HepG2 (cell line): ENCODE measurements around the gene PDLIM4. TPM values are rescaled to one million over a fixed set of nuclear protein-coding genes. Genes with fewer than 3 reads are reported as not detected.
A peak's percentile ranks its signal among the peaks of the same experiment; 100 is the strongest.

Experiments
- AGO2 ChIP-seq: fragments of 200-400 bp; formaldehyde crosslinking; optimal IDR thresholded peaks from 2 replicates; pipeline ENCODE3; 2017; ENCODE audit warnings: mild to moderate bottlenecking, low read depth, low read length, moderate library complexity
- ARID5B ChIP-seq: IDR thresholded peaks from 2 replicates; pipeline ENCODE4 v1.4.0; 2020; ENCODE audit warnings: mild to moderate bottlenecking, missing genetic modification reagents
- BCL3 ChIP-seq: sonication (generic); formaldehyde crosslinking; IDR thresholded peaks from 2 replicates; pipeline ENCODE4 v1.5.1; 2020; ENCODE audit warnings: mild to moderate bottlenecking, missing genetic modification reagents, moderate library complexity
- BRCA1 ChIP-seq: sonication (generic); formaldehyde crosslinking; IDR thresholded peaks from 2 replicates; pipeline ENCODE4 v1.4.0; 2020; ENCODE audit warnings: missing genetic modification reagents
- GATAD1 ChIP-seq: IDR thresholded peaks from 2 replicates; pipeline ENCODE4 v1.6.1; 2016; ENCODE audit warnings: missing genetic modification reagents, missing compliant biosample characterization
- HDAC2 ChIP-seq: sonication (generic); formaldehyde crosslinking; IDR thresholded peaks from 2 replicates; pipeline ENCODE4 v1.4.0; 2020; ENCODE audit warnings: missing genetic modification reagents
- HNRNPUL1 ChIP-seq: fragments of 200-400 bp; formaldehyde crosslinking; IDR thresholded peaks from 2 replicates; pipeline ENCODE4 v1.6.1; 2017; ENCODE audit warnings: low read depth, mild to moderate bottlenecking, low read length, moderate library complexity
- IRX3 ChIP-seq: sonication (generic); formaldehyde crosslinking; IDR thresholded peaks from 2 replicates; pipeline ENCODE4 v1.8.1; 2023; ENCODE audit warnings: mild to moderate bottlenecking, low read depth, missing genetic modification reagents, borderline replicate concordance
- KMT2B ChIP-seq: IDR thresholded peaks from 2 replicates; pipeline ENCODE4 v1.6.1; 2016; ENCODE audit warnings: missing genetic modification reagents, missing compliant biosample characterization
- NFYB ChIP-seq: sonication (generic); formaldehyde crosslinking; IDR thresholded peaks from 2 replicates; pipeline ENCODE4 v1.4.0; 2020; ENCODE audit warnings: missing genetic modification reagents
- SMC3 ChIP-seq: IDR thresholded peaks from 2 replicates; pipeline ENCODE4 v1.6.1; 2011; ENCODE audit warnings: low read length, improper control_type of control experiment
- SRSF1 ChIP-seq: fragments of 200-400 bp; formaldehyde crosslinking; optimal IDR thresholded peaks from 2 replicates; pipeline ENCODE3; 2017; ENCODE audit warnings: mild to moderate bottlenecking, low read depth, low read length, moderate library complexity
- THAP8 ChIP-seq: sonication (generic); formaldehyde crosslinking; IDR thresholded peaks from 2 replicates; pipeline ENCODE4 v1.5.1; 2020; ENCODE audit warnings: missing genetic modification reagents, mild to moderate bottlenecking, borderline replicate concordance
- TIGD3 ChIP-seq: sonication (generic); formaldehyde crosslinking; IDR thresholded peaks from 2 replicates; pipeline ENCODE4 v1.5.1; 2020; ENCODE audit warnings: mild to moderate bottlenecking, missing genetic modification reagents, borderline replicate concordance
- TMF1 ChIP-seq: sonication (generic); formaldehyde crosslinking; IDR thresholded peaks from 2 replicates; pipeline ENCODE4 v1.8.1; 2022; ENCODE audit warnings: low read depth, missing genetic modification reagents
- ZNF20 ChIP-seq: sonication (generic); formaldehyde crosslinking; IDR thresholded peaks from 2 replicates; pipeline ENCODE4 v1.4.0; 2020; ENCODE audit warnings: mild to moderate bottlenecking, moderate library complexity, missing genetic modification reagents
- ZNF446 ChIP-seq: sonication (generic); formaldehyde crosslinking; IDR thresholded peaks from 2 replicates; pipeline ENCODE4 v1.5.0; 2020; ENCODE audit warnings: mild to moderate bottlenecking, missing genetic modification reagents
- ZNF510 ChIP-seq: sonication (generic); formaldehyde crosslinking; IDR thresholded peaks from 2 replicates; pipeline ENCODE4 v1.4.0; 2020; ENCODE audit warnings: low read depth, mild to moderate bottlenecking, missing genetic modification reagents
- ZNF709 ChIP-seq: sonication (generic); formaldehyde crosslinking; IDR thresholded peaks from 2 replicates; pipeline ENCODE4 v1.5.0; 2020; ENCODE audit warnings: mild to moderate bottlenecking, missing genetic modification reagents
- ZNF724P ChIP-seq: sonication (generic); formaldehyde crosslinking; IDR thresholded peaks from 2 replicates; pipeline ENCODE4 v1.8.0; 2022; ENCODE audit warnings: missing genetic modification reagents, borderline replicate concordance
- ZNF747 ChIP-seq: sonication (generic); formaldehyde crosslinking; IDR thresholded peaks from 2 replicates; pipeline ENCODE4 v1.8.1; 2023; ENCODE audit warnings: missing genetic modification reagents, mild to moderate bottlenecking, borderline replicate concordance
- ZNF780A ChIP-seq: sonication (generic); formaldehyde crosslinking; IDR thresholded peaks from 2 replicates; pipeline ENCODE4 v1.8.0; 2022; ENCODE audit warnings: mild to moderate bottlenecking, missing genetic modification reagents, moderate library complexity
- ZSCAN29 ChIP-seq: sonication (generic); formaldehyde crosslinking; conservative IDR thresholded peaks from 2 replicates; pipeline ENCODE4 v1.4.0; 2020; ENCODE audit warnings: mild to moderate bottlenecking, missing genetic modification reagents
- polyA plus RNA-seq, 8 experiments: library from polyadenylated mRNA; depleted of rRNA in 3 of 8; stranded (reverse) in 7 of 8; unstranded in 1 of 8; fragments of >200 nt; fragmentation: Illumina TruSeq in 4 of 8; extraction: Trizol in 4 of 8; gene quantifications; 2 replicates each; pipeline versions ENCODE4 v1.2.1 to v1.2.3, GENCODE V29; 2011 to 2016; ENCODE audit warnings: low read depth in 4 of 8, missing spikeins in 1 of 8, mixed read lengths in 1 of 8; ENCODE audit not compliant: insufficient read depth in 1 of 8
- total RNA-seq, 5 experiments: library from RNA; depleted of rRNA; stranded (reverse); fragments of >200 nt; fragmentation: Illumina TruSeq; extraction: Trizol; gene quantifications; 2 replicates each; pipeline ENCODE4 v1.2.3, GENCODE V29; 2016; ENCODE audit warnings: low read depth in 1 of 5

PDLIM4 gene
- total and polyA plus RNA-seq, 2 of the 13 experiments (the other 11 are each of a cell fraction or from before 2014, with no cell fraction given) = 1.1 to 2.3 TPM

GRCh38 chr5:132293992-132294727, 36.7 kb downstream of the PDLIM4 start, which contains the start of gene SLC22A4 (continued):
- TF ChIP-seq HDAC2 (CRISPR knock-in tag) (0 out of 2 replicates have a peak, but pooled peaks have one; percentile 13), ZNF709 (peak; percentile 96), ZSCAN29 (CRISPR knock-in tag) (no peak), HNRNPUL1 (no peak), SRSF1 (no peak), KMT2B (CRISPR knock-in tag) (0 out of 2 replicates have a peak, but pooled peaks have one; percentile 49), AGO2 (peak; percentile 57), ZNF747 (CRISPR knock-in tag) (peak; percentile 56), ZNF724P (0 out of 2 replicates have a peak, but pooled peaks have one; percentile 15), BRCA1 (CRISPR knock-in tag) (0 out of 2 replicates have a peak, but pooled peaks have one; percentile 34), ZNF20 (no peak), ZNF446 (no peak), BCL3 (CRISPR knock-in tag) (peak; percentile 17; the same call in 1 of the 2 replicates), ZNF780A (CRISPR knock-in tag) (no peak), GATAD1 (CRISPR knock-in tag) (peak; percentile 59; the same call in 1 of the 2 replicates), TIGD3 (CRISPR knock-in tag) (no peak), NFYB (CRISPR knock-in tag) (no peak), ARID5B (peak; percentile 60), SMC3 (no peak), THAP8 (CRISPR knock-in tag) (no peak), IRX3 (CRISPR knock-in tag) (peak; percentile 48; the same call in 1 of the 2 replicates), ZNF510 (CRISPR knock-in tag) (0 out of 2 replicates have a peak, but pooled peaks have one; percentile 30), TMF1 (CRISPR knock-in tag) (0 out of 2 replicates have a peak, but pooled peaks have one; percentile 0)
